ENCODE measurements around the gene PLIN3. TPM values are rescaled to one million over a fixed set of nuclear protein-coding genes. Genes with fewer than 3 reads are reported as not detected.
A peak's percentile ranks its signal among the peaks of the same experiment; 100 is the strongest.

The PLIN3 gene
- total and polyA plus RNA-seq, 10 donors = 26.7 to 63.5 (median 37.9) TPM

- H3K4me1 ChIP-seq = peaks cover 0 to 48% (median 19%) of the 10 kb centered on the region in 6 donors
- DNase-seq = no peak
- no peak overlapping the region for H3K4me3 ChIP-seq
- no peaks in the 10 kb centered on the region for H3K36me3 ChIP-seq
- H3K27ac ChIP-seq = no peak overlapping the region
- H3K9me3 ChIP-seq = no peaks in the 10 kb centered on the region
- 71 to 88% (median 77%) methylated on average over 6 of the region's 6 CpGs for WGBS, 5 donors
- intact Hi-C loops (cut with DNase I; ENCODE audit: low total_unique reads) = loop anchor here (5.0 kb wide), 2 partner anchors 41 to 161 kb away; no protein-coding TSS in a partner anchor
- no peak for TF ChIP-seq POLR2A (IDR thresholded peaks at IDR 0.05)
- TF ChIP-seq POLR2AphosphoS5 (IDR thresholded peaks at IDR 0.05) = no peak
- no peak for TF ChIP-seq CTCF (IDR thresholded peaks at IDR 0.05 in 8 of 11, conservative IDR thresholded peaks at IDR 0.05 in 3 of 11)
- H3K27me3 ChIP-seq (replicated peaks in 1 of 7) = no peaks in the 10 kb centered on the region
These were observed 4.2 kb upstream of the PLIN3 start for GRCh38 chr19:4871711-4872110.

- TF ChIP-seq POLR2AphosphoS5 (IDR thresholded peaks at IDR 0.05) (peak in 1 of 3 donors; percentile 42), POLR2A (IDR thresholded peaks at IDR 0.05) (no peak), CTCF (IDR thresholded peaks at IDR 0.05 in 8 of 11, conservative IDR thresholded peaks at IDR 0.05 in 3 of 11) (no peak)
- no peaks in the 10 kb centered on the region for H3K9me3 ChIP-seq
- no peaks in the 10 kb centered on the region for H3K36me3 ChIP-seq
- DNase-seq = peak; percentile 76
- intact Hi-C loops (cut with DNase I; ENCODE audit: low total_unique reads) = loop anchor here (5.0 kb wide), 2 partner anchors 42 to 162 kb away; no protein-coding TSS in a partner anchor
- peaks cover 0 to 64% (median 33%) of the 10 kb centered on the region in 6 donors for H3K4me1 ChIP-seq
- peak overlapping the region in 4 of 8 donors; percentile 32 to 97 (median 48) for H3K27ac ChIP-seq
- no peaks in the 10 kb centered on the region for H3K27me3 ChIP-seq (replicated peaks in 1 of 7)
- WGBS, 5 donors = 61 to 75% (median 72%) methylated on average over 10 of the region's 10 CpGs
- H3K4me3 ChIP-seq = no peak overlapping the region
These were observed 2.7 kb upstream of the PLIN3 start for GRCh38 chr19:4870025-4870700.

GRCh38 chr19:4868286-4868834, 893 bp upstream of the PLIN3 start:
- peak; percentile 77 for DNase-seq
- intact Hi-C loops (cut with DNase I; ENCODE audit: low total_unique reads) = no loop called here
- Histone ChIP-seq H3K36me3 (peaks cover 0 to 10% (median 0%) of the 10 kb centered on the region in 6 donors), H3K9me3 (no peaks in the 10 kb centered on the region), H3K27ac (peak overlapping the region in 7 of 8 donors; percentile 70 to 97 (median 91)), H3K4me3 (peak overlapping the region in 5 of 8 donors; percentile 74 to 91 (median 75)), H3K27me3 (replicated peaks in 1 of 7) (no peaks in the 10 kb centered on the region), H3K4me1 (peaks cover 0 to 72% (median 36%) of the 10 kb centered on the region in 6 donors)
- WGBS, 5 donors = 60 to 76% (median 69%) methylated on average over 10 of the region's 10 CpGs
- no peak for TF ChIP-seq POLR2AphosphoS5 (IDR thresholded peaks at IDR 0.05)

GRCh38 chr19:4866595-4867424, 657 bp downstream of the PLIN3 start:
- peaks cover 0 to 25% (median 0%) of the 10 kb centered on the region in 6 donors for H3K36me3 ChIP-seq
- no peaks in the 10 kb centered on the region for H3K9me3 ChIP-seq
- TF ChIP-seq CTCF (IDR thresholded peaks at IDR 0.05 in 8 of 11, conservative IDR thresholded peaks at IDR 0.05 in 3 of 11) (peak in 1 of 11 experiments; percentile 12), POLR2AphosphoS5 (IDR thresholded peaks at IDR 0.05) (no peak)
- peak overlapping the region; percentile 58 to 91 (median 74) for H3K4me3 ChIP-seq
- intact Hi-C loops (cut with DNase I; ENCODE audit: low total_unique reads) = no loop called here
- H3K4me1 ChIP-seq = peaks cover 0 to 69% (median 29%) of the 10 kb centered on the region in 6 donors
- peak overlapping the region; percentile 70 to 97 (median 91) for H3K27ac ChIP-seq
- DNase-seq = peak; percentile 93
- no peaks in the 10 kb centered on the region for H3K27me3 ChIP-seq (replicated peaks in 1 of 7)
- WGBS, 5 donors = 1 to 3% (median 2%) methylated on average over 21 to 22 of the region's 22 CpGs

Measured in spleen (tissue), 11 donors.